ENCODE data around the gene F2R. TPM values are rescaled to one million over a fixed set of nuclear protein-coding genes. Genes with fewer than 3 reads are reported as not detected.

Gene F2R
- total and polyA plus RNA-seq, 9 of the 15 experiments (the other 6 are each of a cell fraction or from before 2014, with no cell fraction given) = 4.0 to 34.7 (median 15.1) TPM

- TF ChIP-seq ZNF583 (CRISPR knock-in tag; IDR thresholded peaks at IDR 0.05) (no peak), ZC3H8 (IDR thresholded peaks at IDR 0.05) (no peak)
Measured at GRCh38 chr5:76715736-76716455, at the start of gene F2R (continued).

GRCh38 chr5:76667495-76667894, 48.4 kb upstream of the F2R start:
- Histone ChIP-seq H3K4me2 (ENCODE audit: insufficient read depth, low read length) (no peak overlapping the region; the same call in 1 of the 2 replicates), H3K4me3 (no peak overlapping the region), H2AFZ (ENCODE audit: low read depth, low read length) (peak overlapping the region; percentile 51; the same call in 1 of the 2 replicates), H3K4me1 (replicated peaks in 1 of 2; ENCODE audit: control insufficient read depth in 2 of 2, insufficient read depth in 2 of 2, low read length in 2 of 2) (peaks cover 10 to 11% of the 10 kb centered on the region in 2 experiments; a peak in 4 of 5 replicates), H3K9ac (ENCODE audit: insufficient read depth in 1 of 2, low read depth in 2 of 2, low read length in 2 of 2) (no peak overlapping the region), H3K9me1 (ENCODE audit: control insufficient read depth, insufficient read depth, low read length) (no peaks in the 10 kb centered on the region), H3K36me3 (ENCODE audit: control insufficient read depth, insufficient read depth, low read length) (no peaks in the 10 kb centered on the region), H4K20me1 (replicated peaks; ENCODE audit: control insufficient read depth, insufficient read depth, low read length) (no peaks in the 10 kb centered on the region), H3K27me3 (ENCODE audit: control insufficient read depth in 2 of 2, insufficient read depth in 2 of 2, low read length in 2 of 2) (no peaks in the 10 kb centered on the region), H3K27ac (ENCODE audit: extremely low read depth, low read depth, low read length) (no peak overlapping the region; the same call in 2 of the 3 replicates), H3K9me3 (replicated peaks; ENCODE audit: control insufficient read depth, insufficient read depth, low read depth, low read length) (no peaks in the 10 kb centered on the region), H3K79me2 (ENCODE audit: control insufficient read depth, insufficient read depth, low read length) (no peaks in the 10 kb centered on the region)
- peak in 2 of 4 experiments; percentile 20 to 36 for DNase-seq (ENCODE audit: extremely low read depth in 1 of 4, low spot score in 3 of 4)
- peak; percentile 73 for ATAC-seq
- ChIA-PET POLR2A (interaction anchor here (0.6 to 4.1 kb wide), 4 partner anchors 9 to 84 kb away, joined by 3 to 16 read pairs (median 3); no protein-coding TSS in a partner anchor), CTCF (ENCODE audit: low intra/inter-chr PET ratio) (no interaction called here)
- FAIRE-seq = peak; percentile 67
- 5% methylated on average over 1 of the region's 2 CpGs for WGBS (ENCODE audit: insufficient coverage, low coverage, missing lambda C conversion rate)
- no TSS peak for BruUV-seq (replicated peaks)
- in situ Hi-C loops (cut with MboI) = no loop called here
- intact Hi-C loops (cut with micrococcal nuclease) = no loop called here
- no peak for TF ChIP-seq ZNF586 (CRISPR knock-in tag; conservative IDR thresholded peaks at IDR 0.05)
- no peak for TF ChIP-seq ZNF174 (CRISPR knock-in tag; IDR thresholded peaks at IDR 0.05)
- no peak for TF ChIP-seq HSF4 (CRISPR knock-in tag; IDR thresholded peaks at IDR 0.05; ENCODE audit: borderline replicate concordance)
- no peak for TF ChIP-seq STAT6 (CRISPR knock-in tag; IDR thresholded peaks at IDR 0.05)
- TF ChIP-seq RBM17 (IDR thresholded peaks at IDR 0.05; ENCODE audit: borderline replicate concordance, low read depth, low read length) = no peak
- no peak for TF ChIP-seq LCOR (CRISPR knock-in tag; IDR thresholded peaks at IDR 0.05)
- TF ChIP-seq ZNF3 (CRISPR knock-in tag; IDR thresholded peaks at IDR 0.05) = no peak
- TF ChIP-seq CEBPG (CRISPR knock-in tag; IDR thresholded peaks at IDR 0.05) = no peak
- TF ChIP-seq CEBPG (tag; conservative IDR thresholded peaks at IDR 0.05 in 1 of 2, IDR thresholded peaks at IDR 0.05 in 1 of 2) = no peak
- no peak for TF ChIP-seq THAP12 (CRISPR knock-in tag; IDR thresholded peaks at IDR 0.05)
- no peak for TF ChIP-seq GATAD2A (IDR thresholded peaks at IDR 0.05)
- no peak for TF ChIP-seq FOSL1 (tag; conservative IDR thresholded peaks at IDR 0.05)
- TF ChIP-seq ARID3B (CRISPR knock-in tag; IDR thresholded peaks at IDR 0.05; ENCODE audit: borderline replicate concordance) = no peak
